Measurements from ENCODE around the gene TNFRSF19.

GRCh38 chr13:23584275-23584674, 14.1 kb downstream of the TNFRSF19 start:
- TF ChIP-seq CTCF (IDR thresholded peaks at IDR 0.05), result no peak
- no peak for TF ChIP-seq POLR2A (IDR thresholded peaks at IDR 0.05)

Measured in uterus (tissue), 2 donors.